IPS-18a (cell line): ENCODE data around the gene CNN3.

ENCODE experiments used
- H3K27ac ChIP-seq: one replicate; pipeline ENCODE4 v1.5.1; 2013; ENCODE audit warnings: low read length
- H3K27me3 ChIP-seq: one replicate; pipeline ENCODE4 v1.6.1; 2013; ENCODE audit warnings: mild to moderate bottlenecking, low read length; ENCODE audit not compliant: control insufficient read depth, insufficient read depth
- H3K36me3 ChIP-seq: one replicate; pipeline ENCODE4 v1.6.1; 2013; ENCODE audit warnings: low read depth, low read length; ENCODE audit not compliant: control insufficient read depth
- H3K4me1 ChIP-seq: one replicate; pipeline ENCODE4 v1.6.1; 2013; ENCODE audit warnings: low read depth, low read length; ENCODE audit not compliant: control insufficient read depth
- H3K4me3 ChIP-seq: one replicate; pipeline ENCODE4 v1.5.1; 2013; ENCODE audit warnings: low read length
- H3K9ac ChIP-seq: one replicate; pipeline ENCODE4 v1.6.1; 2013; ENCODE audit warnings: mild to moderate bottlenecking, low read length, moderate library complexity
- H3K9me3 ChIP-seq: one replicate; pipeline ENCODE4 v1.6.1; 2013; ENCODE audit warnings: low read depth, low read length; ENCODE audit not compliant: control insufficient read depth

The CNN3 gene

DNA sequence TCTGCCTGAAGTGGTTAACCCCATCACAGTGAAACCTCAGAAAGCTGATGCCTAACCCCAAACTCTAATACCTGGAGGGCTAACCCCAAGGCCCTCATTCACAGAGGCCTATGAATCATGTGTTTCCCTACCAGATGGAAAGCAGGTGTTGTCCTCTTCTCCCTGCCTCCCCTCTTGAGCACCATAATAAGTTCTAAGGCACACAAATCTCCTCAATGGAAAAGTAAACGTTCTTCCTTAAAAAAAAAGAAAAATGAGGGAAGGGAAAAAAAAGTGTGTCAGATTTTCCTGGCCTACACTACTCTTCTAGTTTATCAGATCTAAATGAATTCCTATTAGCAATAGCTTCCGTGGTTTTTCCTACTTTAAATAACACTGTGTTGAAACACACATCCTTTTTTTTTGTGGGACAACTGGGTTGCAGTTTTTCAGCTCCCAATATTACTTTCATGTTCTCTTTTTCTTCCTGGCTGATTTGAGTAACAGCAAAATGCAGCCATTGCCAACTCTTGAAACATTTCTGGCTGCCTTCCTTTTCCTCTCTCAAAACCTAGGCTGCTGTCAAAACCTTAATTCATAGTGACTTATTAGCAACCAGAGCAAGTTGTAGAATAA is 63.5 kb downstream of the CNN3 start:
- Histone ChIP-seq H3K4me3 (no peak overlapping the region), H3K9me3 (no peaks in the 10 kb centered on the region), H3K4me1 (peaks cover 48% of the 10 kb centered on the region), H3K27me3 (no peaks in the 10 kb centered on the region), H3K27ac (no peak overlapping the region), H3K36me3 (no peaks in the 10 kb centered on the region), H3K9ac (no peak overlapping the region)

DNA sequence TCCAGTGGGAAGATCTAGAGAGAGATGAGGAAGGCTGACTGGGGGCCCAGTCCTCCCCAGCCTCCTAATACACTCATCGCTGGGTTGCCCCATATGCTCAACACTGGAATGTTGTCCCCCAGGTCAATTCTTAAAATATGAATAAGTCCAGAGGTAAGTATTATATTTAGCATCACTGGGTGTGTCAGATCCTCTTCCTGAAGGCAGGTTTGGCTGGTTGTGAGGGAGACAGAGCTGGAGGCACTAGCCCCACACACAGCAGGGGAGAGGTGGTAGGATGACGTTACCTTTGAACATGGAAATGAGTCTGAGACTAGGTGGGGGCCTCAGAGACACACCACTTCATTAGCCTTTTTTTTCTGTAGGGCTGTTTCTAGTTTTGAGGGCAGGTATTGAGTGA is 64.2 kb downstream of the CNN3 start:
- Histone ChIP-seq H3K36me3 (no peaks in the 10 kb centered on the region), H3K27ac (no peak overlapping the region), H3K4me1 (peaks cover 48% of the 10 kb centered on the region), H3K9me3 (no peaks in the 10 kb centered on the region), H3K27me3 (no peaks in the 10 kb centered on the region), H3K4me3 (no peak overlapping the region), H3K9ac (no peak overlapping the region)

DNA sequence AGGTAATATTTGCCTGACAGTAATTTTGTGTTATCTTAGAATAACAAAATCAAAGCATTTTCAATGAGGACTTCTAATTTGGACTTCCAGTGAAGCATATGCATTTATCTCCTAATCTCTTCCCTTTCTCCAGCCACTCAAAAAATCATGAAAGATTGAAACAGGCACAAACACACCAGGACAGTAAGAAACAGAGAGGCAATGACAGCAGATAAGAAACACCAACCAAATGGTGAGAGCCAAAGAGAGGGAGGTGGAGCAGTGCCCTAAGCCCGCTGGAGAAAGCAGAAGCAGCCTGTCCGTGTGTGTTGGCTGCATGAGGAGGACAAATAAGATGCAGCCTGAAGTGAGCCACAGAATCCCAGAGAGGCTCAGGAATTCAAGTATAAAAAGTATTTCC is 67.7 kb downstream of the CNN3 start:
- peaks cover 25% of the 10 kb centered on the region for H3K4me1 ChIP-seq
- no peak overlapping the region for H3K4me3 ChIP-seq
- no peaks in the 10 kb centered on the region for H3K36me3 ChIP-seq
- no peak overlapping the region for H3K27ac ChIP-seq
- no peaks in the 10 kb centered on the region for H3K9me3 ChIP-seq
- H3K9ac ChIP-seq: no peak overlapping the region
- H3K27me3 ChIP-seq: peaks cover 12% of the 10 kb centered on the region

DNA sequence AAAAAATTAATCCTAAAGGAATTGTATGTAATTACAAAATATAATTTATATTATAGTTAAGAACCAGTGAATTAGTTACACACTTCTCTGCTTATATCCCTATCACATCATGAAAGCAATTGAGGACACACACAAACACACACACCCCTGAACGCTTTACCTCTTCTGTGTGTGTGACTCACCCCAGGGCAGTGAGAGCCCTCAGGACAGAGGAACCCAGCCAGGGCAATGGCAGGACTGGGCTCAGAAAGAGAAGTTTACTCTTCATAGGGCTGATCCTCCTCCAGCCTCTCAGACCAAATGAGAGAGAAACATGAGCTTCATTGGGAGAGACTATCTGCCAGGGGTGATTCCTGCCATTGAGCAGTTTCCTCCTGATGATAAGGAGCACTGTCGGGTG is 68.6 kb downstream of the CNN3 start:
- Histone ChIP-seq H3K27ac (no peak overlapping the region), H3K9me3 (no peaks in the 10 kb centered on the region), H3K4me1 (peaks cover 16% of the 10 kb centered on the region), H3K27me3 (peaks cover 12% of the 10 kb centered on the region), H3K9ac (no peak overlapping the region), H3K36me3 (no peaks in the 10 kb centered on the region), H3K4me3 (no peak overlapping the region)

DNA sequence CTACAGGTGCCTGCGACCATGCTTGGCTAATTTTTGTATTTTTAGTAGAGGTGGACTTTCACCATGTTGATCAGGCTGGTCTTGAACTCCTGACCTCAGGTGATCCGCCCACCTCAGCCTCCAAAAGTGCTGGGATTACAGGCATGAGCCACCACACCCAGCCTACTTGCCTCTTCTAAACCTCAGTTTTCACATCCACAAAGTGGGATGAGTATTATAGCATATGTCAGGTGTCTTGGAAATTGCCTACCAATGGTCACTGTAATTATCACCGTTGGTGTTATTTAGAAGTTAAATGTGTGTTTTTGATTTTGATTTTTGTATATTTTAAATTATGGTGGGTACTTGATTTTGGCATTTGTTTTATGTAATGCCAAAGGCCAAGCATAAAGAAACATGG is 70.0 kb downstream of the CNN3 start:
- peaks cover 12% of the 10 kb centered on the region for H3K27me3 ChIP-seq
- H3K9me3 ChIP-seq: no peaks in the 10 kb centered on the region
- H3K9ac ChIP-seq: no peak overlapping the region
- no peak overlapping the region for H3K27ac ChIP-seq
- peaks cover 3% of the 10 kb centered on the region for H3K4me1 ChIP-seq
- no peak overlapping the region for H3K4me3 ChIP-seq
- no peaks in the 10 kb centered on the region for H3K36me3 ChIP-seq

DNA sequence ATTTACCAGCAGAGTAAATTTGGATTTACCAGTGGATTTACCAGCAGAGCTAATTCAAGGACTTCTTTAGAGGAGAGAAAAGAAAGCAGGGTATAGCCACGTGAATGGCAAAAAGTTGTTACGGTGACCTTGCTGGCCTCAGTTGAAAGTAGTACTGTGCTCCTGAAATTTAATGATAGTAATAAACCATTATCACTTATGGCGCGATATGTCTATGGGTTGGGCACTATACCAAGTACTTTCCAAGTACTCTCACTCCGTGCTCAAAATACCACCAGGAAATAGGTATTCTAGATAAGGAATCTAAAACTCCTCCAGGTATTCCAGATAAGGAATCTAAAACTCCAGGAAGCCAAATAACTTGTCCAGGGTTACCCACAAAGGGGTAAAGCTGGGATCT is 70.9 kb downstream of the CNN3 start:
- H3K4me3 ChIP-seq: no peak overlapping the region
- no peak overlapping the region for H3K27ac ChIP-seq

DNA sequence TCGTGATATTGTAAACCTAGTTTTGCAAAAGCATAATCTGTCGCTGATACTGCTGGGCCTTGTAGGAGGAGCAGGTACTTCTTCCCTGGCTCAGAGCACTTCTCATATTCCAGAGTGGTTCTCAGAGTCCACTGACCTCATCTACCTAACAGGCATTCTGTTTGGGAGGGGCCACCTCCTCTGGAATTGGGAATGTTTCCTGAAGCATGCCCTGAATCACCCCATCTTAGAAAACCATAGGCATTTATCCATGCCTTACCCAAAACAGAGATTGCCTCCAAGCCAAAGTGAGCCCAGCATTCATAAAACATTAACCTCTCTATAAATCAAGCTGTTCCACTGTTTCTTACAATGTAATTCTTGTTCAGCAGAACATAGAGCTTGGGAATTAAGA is 71.6 kb downstream of the CNN3 start:
- H3K27me3 ChIP-seq: peaks cover 12% of the 10 kb centered on the region

More for the DNA sequence above, 70.9 kb downstream of the CNN3 start:
- Histone ChIP-seq H3K36me3 (no peaks in the 10 kb centered on the region), H3K9ac (no peak overlapping the region), H3K27me3 (peaks cover 12% of the 10 kb centered on the region), H3K4me1 (peaks cover 3% of the 10 kb centered on the region), H3K9me3 (no peaks in the 10 kb centered on the region)

DNA sequence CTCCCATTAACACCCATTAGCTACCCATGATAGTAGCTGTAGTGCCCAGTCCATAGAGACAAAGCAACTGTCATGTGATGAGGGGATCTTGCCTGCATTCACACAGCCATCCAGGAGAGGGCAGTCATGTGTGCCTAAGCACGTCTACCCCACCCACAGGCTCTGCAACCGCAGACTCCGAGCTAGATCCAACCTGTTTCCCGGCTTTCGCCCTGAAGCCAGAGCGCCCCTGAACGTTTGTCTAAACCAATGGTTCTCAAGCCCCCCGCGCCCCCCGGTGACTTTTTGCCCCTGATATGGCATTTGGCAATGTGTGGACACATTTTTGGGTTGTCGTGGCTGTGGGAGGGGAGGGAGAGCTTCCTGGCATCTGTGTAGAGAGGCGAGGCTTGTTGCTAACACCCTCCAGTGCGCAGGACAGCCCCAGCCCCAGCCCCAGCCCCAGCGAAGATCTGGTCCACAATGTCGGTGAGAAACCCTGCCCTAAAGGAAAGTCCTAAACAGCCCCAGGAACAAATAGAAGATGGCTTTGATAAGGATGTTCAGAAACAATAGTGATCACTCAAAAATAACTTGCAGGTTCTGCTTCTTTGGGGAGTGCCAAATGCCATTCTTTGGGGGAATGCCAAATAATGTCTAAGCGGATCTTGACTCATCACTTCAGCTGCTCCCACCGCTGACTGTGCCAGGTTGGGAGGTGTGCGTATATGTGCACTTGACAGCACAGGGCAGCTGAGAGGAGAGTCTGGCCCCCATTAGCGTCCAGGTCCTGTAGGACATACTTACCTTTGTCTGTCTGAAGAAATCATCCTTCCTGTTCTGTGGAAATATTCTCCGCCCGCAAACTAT is 72.2 kb downstream of the CNN3 start:
- H3K9me3 ChIP-seq: no peaks in the 10 kb centered on the region
- H3K27ac ChIP-seq: no peak overlapping the region
- H3K4me3 ChIP-seq: peak overlapping the region; percentile 55
- H3K36me3 ChIP-seq: no peaks in the 10 kb centered on the region
- peaks cover 3% of the 10 kb centered on the region for H3K4me1 ChIP-seq
- peaks cover 12% of the 10 kb centered on the region for H3K27me3 ChIP-seq
- H3K9ac ChIP-seq: no peak overlapping the region

More for the DNA sequence above, 71.6 kb downstream of the CNN3 start:
- H3K36me3 ChIP-seq: no peaks in the 10 kb centered on the region
- no peak overlapping the region for H3K9ac ChIP-seq
- H3K4me1 ChIP-seq: peaks cover 3% of the 10 kb centered on the region
- H3K4me3 ChIP-seq: no peak overlapping the region
- no peaks in the 10 kb centered on the region for H3K9me3 ChIP-seq
- no peak overlapping the region for H3K27ac ChIP-seq

DNA sequence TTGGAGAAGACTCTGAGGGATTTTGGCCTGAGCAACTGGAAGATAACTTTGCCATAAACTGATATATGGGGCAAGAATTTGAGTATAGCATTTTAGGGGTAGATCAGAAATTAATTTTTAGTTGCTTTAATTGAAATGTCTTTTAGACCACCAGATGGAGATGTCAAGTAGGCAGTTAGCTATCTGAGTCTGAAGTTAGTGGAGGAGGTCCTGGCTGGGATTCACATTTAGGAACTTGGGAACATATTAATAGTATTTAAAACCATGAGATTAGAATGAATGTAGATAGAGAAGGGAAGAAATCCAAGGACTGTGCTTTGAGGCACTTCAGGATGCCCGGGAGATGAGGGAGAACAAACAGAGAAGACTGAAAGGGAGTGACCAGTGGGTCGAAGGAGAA is 74.1 kb downstream of the CNN3 start:
- no peak overlapping the region for H3K27ac ChIP-seq
- H3K4me3 ChIP-seq: no peak overlapping the region
- H3K9me3 ChIP-seq: no peaks in the 10 kb centered on the region
- H3K27me3 ChIP-seq: peaks cover 12% of the 10 kb centered on the region
- H3K36me3 ChIP-seq: no peaks in the 10 kb centered on the region
- peaks cover 3% of the 10 kb centered on the region for H3K4me1 ChIP-seq
- H3K9ac ChIP-seq: no peak overlapping the region

DNA sequence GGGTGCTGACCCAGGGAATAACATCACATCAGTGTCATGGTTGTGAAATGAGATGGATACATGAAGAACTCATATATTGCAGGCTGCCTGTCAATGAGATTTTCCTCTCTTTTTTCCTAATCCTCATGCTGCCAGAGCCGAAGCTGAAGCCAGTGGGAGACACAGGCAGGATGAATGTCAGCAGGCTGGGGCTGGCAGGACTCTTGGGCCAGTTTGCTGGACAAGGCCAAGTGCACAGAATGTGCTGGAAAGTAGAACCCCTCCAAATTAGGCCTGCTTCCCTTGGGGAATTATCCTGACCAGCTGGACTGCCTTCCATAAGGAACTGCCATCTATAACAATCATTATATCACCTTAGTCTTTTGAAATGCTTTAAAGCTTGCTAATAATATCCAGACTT is 75.3 kb downstream of the CNN3 start:
- Histone ChIP-seq H3K9me3 (no peaks in the 10 kb centered on the region), H3K4me3 (no peak overlapping the region), H3K27me3 (peaks cover 12% of the 10 kb centered on the region), H3K9ac (no peak overlapping the region), H3K36me3 (no peaks in the 10 kb centered on the region), H3K27ac (no peak overlapping the region), H3K4me1 (peaks cover 3% of the 10 kb centered on the region)
